HFFc6 (cell line): Measurements from ENCODE around the gene POLD4. TPM values are rescaled to one million over a fixed set of nuclear protein-coding genes. Genes with fewer than 3 reads are reported as not detected.
A peak's percentile ranks its signal among the peaks of the same experiment; 100 is the strongest.

Experiments used
- DNase-seq: peaks from one replicate; pipeline ENCODE4 v3.0.0-alpha.2; 2018
- H3K27ac Mint-ChIP-seq: 2 replicates; pipeline ENCODE4 v1.8.0; 2020; ENCODE audit warnings: mild to moderate bottlenecking, mixed read lengths
- H3K27me3 Mint-ChIP-seq: 2 replicates; pipeline ENCODE4 v1.8.0; 2021; ENCODE audit warnings: mild to moderate bottlenecking, moderate library complexity, mixed read lengths; ENCODE audit not compliant: insufficient read depth
- H3K36me3 Mint-ChIP-seq: 2 replicates; pipeline ENCODE4 v1.8.0; 2021; ENCODE audit warnings: low read depth, mixed read lengths
- H3K4me1 Mint-ChIP-seq: 2 replicates; pipeline ENCODE4 v1.8.0; 2020; ENCODE audit warnings: low read depth, mixed read lengths
- H3K4me3 Mint-ChIP-seq: 2 replicates; pipeline ENCODE4 v1.8.0; 2020; ENCODE audit warnings: mild to moderate bottlenecking, moderate library complexity, mixed read lengths
- H3K9me3 Mint-ChIP-seq: 2 replicates; pipeline ENCODE4 v1.8.0; 2020; ENCODE audit warnings: mild to moderate bottlenecking, mixed read lengths
- total RNA-seq, 6 experiments: library from RNA; stranded (reverse); fragmentation: NEBNext Ultra II Directional; extraction: Animal tissue kit (Norgen Biotek cat#: 25700); gene quantifications; 2 replicates in 1 of 6; 3 replicates in 5 of 6; pipeline ENCODE4 v1.2.3, GENCODE V29; 2021
- TF ChIP-seq, protein P1 (sequence below): fragments of 200-600 bp; sonication (generic); IDR thresholded peaks from 2 replicates; pipeline ENCODE4 v1.5.0; 2021; ENCODE audit warnings: antibody characterized with exemption, mild to moderate bottlenecking

Gene POLD4
- total RNA-seq, 6 experiments from 2014 or later = 69.1 to 80.7 (median 70.9) TPM

DNA sequence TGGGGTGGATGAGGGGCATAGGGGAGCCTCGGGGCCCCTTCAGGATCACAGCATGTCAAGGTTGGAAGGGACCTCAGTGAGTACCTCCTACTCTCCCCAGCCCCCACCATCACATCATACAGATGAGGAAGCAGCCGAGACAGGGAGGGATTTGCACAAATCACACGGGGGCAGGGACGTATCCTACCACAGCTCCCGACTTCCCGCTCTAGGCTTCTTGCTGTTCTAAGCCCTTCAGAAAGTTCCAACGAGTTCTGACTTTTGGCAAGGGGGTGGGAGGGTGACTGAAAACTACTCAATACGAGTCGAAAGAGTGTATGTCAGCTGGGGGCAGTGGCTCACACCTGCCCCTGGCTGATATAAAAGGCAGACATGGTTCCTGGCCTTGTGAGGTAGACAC lies 33.7 kb upstream of the POLD4 start:
- H3K36me3 Mint-ChIP-seq = no peaks in the 10 kb centered on the region
- H3K27ac Mint-ChIP-seq = no peak overlapping the region
- peaks cover 36% of the 10 kb centered on the region for H3K4me1 Mint-ChIP-seq
- TF ChIP-seq, protein P1, sequence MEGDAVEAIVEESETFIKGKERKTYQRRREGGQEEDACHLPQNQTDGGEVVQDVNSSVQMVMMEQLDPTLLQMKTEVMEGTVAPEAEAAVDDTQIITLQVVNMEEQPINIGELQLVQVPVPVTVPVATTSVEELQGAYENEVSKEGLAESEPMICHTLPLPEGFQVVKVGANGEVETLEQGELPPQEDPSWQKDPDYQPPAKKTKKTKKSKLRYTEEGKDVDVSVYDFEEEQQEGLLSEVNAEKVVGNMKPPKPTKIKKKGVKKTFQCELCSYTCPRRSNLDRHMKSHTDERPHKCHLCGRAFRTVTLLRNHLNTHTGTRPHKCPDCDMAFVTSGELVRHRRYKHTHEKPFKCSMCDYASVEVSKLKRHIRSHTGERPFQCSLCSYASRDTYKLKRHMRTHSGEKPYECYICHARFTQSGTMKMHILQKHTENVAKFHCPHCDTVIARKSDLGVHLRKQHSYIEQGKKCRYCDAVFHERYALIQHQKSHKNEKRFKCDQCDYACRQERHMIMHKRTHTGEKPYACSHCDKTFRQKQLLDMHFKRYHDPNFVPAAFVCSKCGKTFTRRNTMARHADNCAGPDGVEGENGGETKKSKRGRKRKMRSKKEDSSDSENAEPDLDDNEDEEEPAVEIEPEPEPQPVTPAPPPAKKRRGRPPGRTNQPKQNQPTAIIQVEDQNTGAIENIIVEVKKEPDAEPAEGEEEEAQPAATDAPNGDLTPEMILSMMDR = no peak
- H3K27me3 Mint-ChIP-seq = peaks cover 4% of the 10 kb centered on the region
- no peaks in the 10 kb centered on the region for H3K9me3 Mint-ChIP-seq
- no peak overlapping the region for H3K4me3 Mint-ChIP-seq
- no peak for DNase-seq

DNA sequence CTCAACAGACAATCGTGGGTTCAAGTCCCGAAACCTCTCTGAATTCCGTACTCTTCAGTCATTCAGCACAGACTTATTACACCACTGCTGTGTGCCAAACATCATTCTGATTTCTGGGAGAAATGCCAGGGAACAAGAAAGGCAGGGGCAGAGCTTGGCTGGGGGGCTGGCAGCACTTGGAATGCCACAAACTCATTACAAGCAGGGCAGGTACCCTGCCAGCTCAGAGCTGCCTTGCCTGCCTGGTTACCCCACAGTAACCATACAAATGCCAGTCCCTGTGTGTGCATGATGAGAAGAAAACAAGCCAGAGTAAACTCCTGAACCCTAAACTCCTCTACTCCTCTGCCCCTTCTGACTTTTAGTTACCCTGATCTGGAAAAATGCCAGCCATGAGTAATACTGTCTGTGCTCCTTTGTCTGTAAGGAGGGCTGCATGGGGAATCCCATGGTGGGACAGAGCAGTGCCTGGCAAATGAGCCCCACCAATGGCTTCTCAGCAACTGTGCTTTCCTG lies 31.6 kb upstream of the POLD4 start:
- Mint-ChIP-seq H3K27me3 (peaks cover 4% of the 10 kb centered on the region), H3K4me1 (peaks cover 43% of the 10 kb centered on the region), H3K27ac (no peak overlapping the region), H3K4me3 (no peak overlapping the region), H3K36me3 (no peaks in the 10 kb centered on the region), H3K9me3 (no peaks in the 10 kb centered on the region)
- TF ChIP-seq, protein P1 = no peak
- peak; percentile 39 for DNase-seq

DNA sequence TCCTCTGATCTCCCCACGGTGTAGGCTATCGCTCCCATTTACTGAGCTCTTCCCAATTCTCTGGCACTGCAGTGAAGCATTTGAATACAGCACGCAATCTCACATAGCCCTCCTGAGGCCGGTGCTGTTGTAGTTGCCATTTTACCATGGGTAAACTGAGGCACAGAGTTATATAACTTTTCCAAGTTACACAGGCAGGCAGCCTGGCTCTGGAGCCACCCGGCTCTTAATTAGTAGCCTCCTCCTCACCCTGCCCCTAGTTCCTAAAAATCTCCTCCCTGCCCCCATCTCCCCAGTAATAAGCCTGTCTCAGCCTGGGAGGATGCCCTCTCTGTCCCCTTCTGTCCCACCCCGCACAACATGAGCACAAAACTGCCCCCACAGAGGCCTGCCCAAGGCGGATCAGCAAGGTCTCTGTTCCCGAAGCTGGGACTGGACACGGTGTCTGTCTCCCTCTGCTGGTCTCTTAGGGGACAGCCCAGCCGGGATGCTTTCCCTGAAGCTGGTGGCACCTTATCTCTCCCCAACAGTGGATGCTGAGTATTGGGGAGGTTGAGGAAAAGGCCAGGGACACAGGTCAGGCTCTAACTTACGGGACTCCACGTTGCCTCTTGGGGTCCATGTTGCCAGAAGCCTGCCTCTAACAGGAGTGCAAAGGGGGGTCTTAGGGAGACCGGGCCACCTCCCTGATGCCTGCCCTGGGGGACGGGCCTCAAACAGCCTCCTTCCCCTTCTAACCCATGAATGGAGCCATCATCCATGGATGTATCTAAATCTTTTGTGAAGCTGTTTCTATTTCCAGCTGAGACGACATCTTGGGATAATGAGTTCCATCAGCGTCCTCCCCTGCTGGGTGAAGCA lies 29.2 kb upstream of the POLD4 start:
- Mint-ChIP-seq H3K27me3 (peaks cover 2% of the 10 kb centered on the region), H3K4me1 (peaks cover 51% of the 10 kb centered on the region), H3K27ac (no peak overlapping the region), H3K9me3 (no peaks in the 10 kb centered on the region), H3K36me3 (no peaks in the 10 kb centered on the region), H3K4me3 (no peak overlapping the region)
- peak; percentile 66 for DNase-seq
- TF ChIP-seq, protein P1 = peak; percentile 95

DNA sequence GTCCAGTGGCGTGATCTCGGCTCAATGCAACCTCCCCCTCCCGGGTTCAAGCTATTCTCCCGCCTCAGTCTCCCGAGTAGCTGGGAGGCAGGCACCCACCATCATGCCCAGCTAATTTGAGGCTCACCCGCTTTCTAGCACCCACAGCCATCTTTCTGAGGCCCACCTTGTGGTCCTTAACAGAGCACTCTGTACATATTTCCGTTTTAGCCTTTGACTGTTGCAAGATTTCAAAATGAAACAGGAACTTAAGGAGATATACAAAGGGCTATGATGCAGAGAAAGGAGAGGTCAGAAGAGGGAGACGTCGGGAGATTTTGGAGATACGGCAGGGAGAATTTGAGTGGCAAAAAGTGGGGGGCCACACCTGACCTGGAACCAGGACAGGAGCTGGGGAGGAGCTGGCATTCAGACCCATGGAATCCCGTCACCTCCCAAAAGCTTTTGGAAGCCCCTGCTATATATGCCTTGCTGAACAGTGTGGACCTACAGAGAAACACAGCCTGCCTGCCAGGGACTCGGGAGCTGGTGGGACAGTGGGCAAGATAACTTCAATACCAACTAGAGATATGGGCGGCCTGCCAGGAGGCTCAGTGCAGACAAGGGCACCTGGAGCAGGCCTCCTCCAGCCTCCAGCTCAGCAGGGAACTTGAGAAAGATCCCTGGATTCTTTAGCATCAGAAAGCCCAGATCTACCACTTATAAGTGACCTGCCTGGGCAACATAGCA lies 28.1 kb upstream of the POLD4 start:
- TF ChIP-seq, protein P1 = no peak
- H3K4me1 Mint-ChIP-seq = peaks cover 62% of the 10 kb centered on the region
- H3K36me3 Mint-ChIP-seq = no peaks in the 10 kb centered on the region
- H3K4me3 Mint-ChIP-seq = no peak overlapping the region
- DNase-seq = no peak
- H3K9me3 Mint-ChIP-seq = no peaks in the 10 kb centered on the region
- H3K27me3 Mint-ChIP-seq = peaks cover 2% of the 10 kb centered on the region
- H3K27ac Mint-ChIP-seq = no peak overlapping the region

DNA sequence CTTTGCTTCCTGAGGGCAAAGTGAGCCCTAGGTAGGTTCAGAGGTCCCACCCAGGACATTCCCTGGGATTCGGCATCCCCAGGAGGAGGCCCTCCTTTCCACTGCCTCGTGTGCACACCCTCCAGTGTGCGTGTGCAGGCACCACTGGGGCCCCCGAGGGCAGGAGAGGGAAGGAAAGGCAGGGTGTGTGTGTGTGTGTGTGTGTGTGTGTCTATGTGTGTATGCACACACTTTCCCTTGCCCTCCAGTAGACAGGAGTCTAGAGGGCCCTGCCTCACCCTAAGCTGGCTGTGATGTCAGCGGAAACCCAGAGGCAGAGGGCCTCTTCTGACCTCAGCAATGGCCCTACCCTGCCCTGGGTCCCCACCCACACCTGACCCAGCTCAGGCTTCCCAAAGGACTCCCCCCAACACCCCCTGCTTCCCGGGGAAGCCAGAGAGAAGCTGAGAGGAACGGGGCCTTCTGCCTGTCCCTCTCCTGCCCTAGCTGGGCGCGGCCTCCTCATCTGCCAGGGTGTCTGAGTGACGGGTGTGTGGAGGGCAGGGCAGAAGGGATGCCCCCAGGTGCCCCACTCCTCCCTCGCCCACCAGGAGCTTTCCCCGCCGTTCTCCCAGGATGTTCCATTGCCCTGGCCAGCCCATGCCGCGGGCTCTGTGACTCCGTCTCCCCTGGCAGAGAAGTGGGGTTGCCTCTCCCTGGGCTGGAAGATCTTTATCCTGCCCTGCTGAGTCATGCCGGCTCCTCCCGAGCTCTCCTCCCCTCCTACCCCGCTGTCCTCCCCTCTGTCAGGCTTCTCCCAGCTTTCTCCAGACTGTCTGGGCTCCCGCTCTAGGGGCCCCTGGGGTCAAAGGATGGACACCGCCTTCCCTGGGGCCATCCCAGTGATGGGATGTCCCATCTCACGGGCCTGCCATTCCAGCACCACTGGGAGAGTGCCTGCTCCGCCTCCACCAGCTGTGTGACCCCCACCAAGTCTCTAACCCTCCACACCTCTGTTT lies 26.0 kb upstream of the POLD4 start:
- no peaks in the 10 kb centered on the region for H3K36me3 Mint-ChIP-seq
- H3K4me3 Mint-ChIP-seq = peak overlapping the region; percentile 52
- peak overlapping the region; percentile 85 for H3K27ac Mint-ChIP-seq
- TF ChIP-seq, protein P1 = no peak
- H3K4me1 Mint-ChIP-seq = peaks cover 67% of the 10 kb centered on the region
- peak; percentile 72 for DNase-seq
- no peaks in the 10 kb centered on the region for H3K9me3 Mint-ChIP-seq
- H3K27me3 Mint-ChIP-seq = no peaks in the 10 kb centered on the region; the same call in none of the 2 replicates
